SK-N-SH treated with all-trans-retinoic acid at 6 μM for 48 hours (cell line): ENCODE measurements around the gene FZD4.

Experiments used
- ARNTL ChIP-seq: fragments of 450-650 bp; formaldehyde crosslinking; IDR thresholded peaks from 2 replicates; pipeline ENCODE4 v1.5.0; 2020; ENCODE audit warnings: low read depth, mild to moderate bottlenecking, moderate library complexity, borderline replicate concordance
- ESRRG ChIP-seq: fragments of 250-450 bp; sonication (Bioruptor Pico); IDR thresholded peaks from 2 replicates; pipeline ENCODE4 v1.6.1; 2021; ENCODE audit warnings: mild to moderate bottlenecking
- OSR1 ChIP-seq: fragments of 250-450 bp; sonication (Bioruptor Pico); IDR thresholded peaks from 2 replicates; pipeline ENCODE4 v1.8.0; 2022; ENCODE audit warnings: moderate library complexity, mild to moderate bottlenecking, inconsistent platforms
- PPARA ChIP-seq: fragments of 250-450 bp; sonication (Bioruptor Pico); IDR thresholded peaks from 2 replicates; pipeline ENCODE4 v1.5.0; 2020; ENCODE audit warnings: mild to moderate bottlenecking, borderline replicate concordance
- RARB ChIP-seq: fragments of 250-450 bp; sonication (Bioruptor Pico); IDR thresholded peaks from 2 replicates; pipeline ENCODE4 v1.8.0; 2021; ENCODE audit warnings: mild to moderate bottlenecking, moderate library complexity
- ZC3H10 ChIP-seq: fragments of 250-450 bp; sonication (Bioruptor Pico); IDR thresholded peaks from 2 replicates; pipeline ENCODE4 v1.5.1; 2021; ENCODE audit warnings: mild to moderate bottlenecking, moderate library complexity
- ZNF565 ChIP-seq: fragments of 450-650 bp; formaldehyde crosslinking; conservative IDR thresholded peaks from 2 replicates; pipeline ENCODE4 v1.5.0; 2020; ENCODE audit warnings: low read depth, mild to moderate bottlenecking, moderate library complexity
- ZNF70 ChIP-seq: fragments of 450-650 bp; formaldehyde crosslinking; IDR thresholded peaks from 2 replicates; pipeline ENCODE4 v1.5.0; 2020; ENCODE audit warnings: mild to moderate bottlenecking, moderate library complexity
- TF ChIP-seq, protein P1 (sequence below): fragments of 250-450 bp; sonication (Bioruptor Pico); IDR thresholded peaks from 2 replicates; pipeline ENCODE4 v1.8.0; 2020; ENCODE audit warnings: mild to moderate bottlenecking, moderate library complexity, borderline replicate concordance
- TF ChIP-seq, protein P2 (sequence below): fragments of 250-450 bp; sonication (Bioruptor Pico); IDR thresholded peaks from 2 replicates; pipeline ENCODE4 v1.5.0; 2020; ENCODE audit warnings: mild to moderate bottlenecking, moderate library complexity

DNA sequence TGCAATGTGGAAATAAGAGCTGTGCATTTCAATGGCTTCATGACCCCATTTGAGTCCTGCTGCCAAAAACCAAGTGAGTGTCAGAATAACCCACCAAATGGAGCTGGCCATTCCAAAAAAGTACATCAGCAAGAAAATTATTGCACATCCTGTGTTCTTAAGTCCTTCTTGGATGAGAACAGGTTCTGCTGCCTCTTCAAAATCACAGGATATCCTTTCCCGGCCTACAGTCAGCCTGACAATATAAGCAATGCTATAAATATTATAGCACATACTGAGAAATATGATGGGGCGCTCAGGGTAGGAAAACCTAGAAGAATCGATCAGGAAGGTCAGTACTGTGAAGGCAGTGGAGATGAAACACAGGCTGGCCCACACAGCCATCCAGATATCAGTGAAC, 3.5 kb downstream of the FZD4 start:
- TF ChIP-seq, protein P1, sequence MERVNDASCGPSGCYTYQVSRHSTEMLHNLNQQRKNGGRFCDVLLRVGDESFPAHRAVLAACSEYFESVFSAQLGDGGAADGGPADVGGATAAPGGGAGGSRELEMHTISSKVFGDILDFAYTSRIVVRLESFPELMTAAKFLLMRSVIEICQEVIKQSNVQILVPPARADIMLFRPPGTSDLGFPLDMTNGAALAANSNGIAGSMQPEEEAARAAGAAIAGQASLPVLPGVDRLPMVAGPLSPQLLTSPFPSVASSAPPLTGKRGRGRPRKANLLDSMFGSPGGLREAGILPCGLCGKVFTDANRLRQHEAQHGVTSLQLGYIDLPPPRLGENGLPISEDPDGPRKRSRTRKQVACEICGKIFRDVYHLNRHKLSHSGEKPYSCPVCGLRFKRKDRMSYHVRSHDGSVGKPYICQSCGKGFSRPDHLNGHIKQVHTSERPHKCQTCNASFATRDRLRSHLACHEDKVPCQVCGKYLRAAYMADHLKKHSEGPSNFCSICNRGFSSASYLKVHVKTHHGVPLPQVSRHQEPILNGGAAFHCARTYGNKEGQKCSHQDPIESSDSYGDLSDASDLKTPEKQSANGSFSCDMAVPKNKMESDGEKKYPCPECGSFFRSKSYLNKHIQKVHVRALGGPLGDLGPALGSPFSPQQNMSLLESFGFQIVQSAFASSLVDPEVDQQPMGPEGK (CRISPR knock-in tag) = no peak
- TF ChIP-seq PPARA (CRISPR knock-in tag) (no peak), ZNF70 (CRISPR knock-in tag) (no peak), ZC3H10 (CRISPR knock-in tag) (no peak), RARB (no peak), ARNTL (CRISPR knock-in tag) (no peak), ESRRG (no peak), OSR1 (CRISPR knock-in tag) (no peak), ZNF565 (CRISPR knock-in tag) (no peak)
- TF ChIP-seq, protein P2, sequence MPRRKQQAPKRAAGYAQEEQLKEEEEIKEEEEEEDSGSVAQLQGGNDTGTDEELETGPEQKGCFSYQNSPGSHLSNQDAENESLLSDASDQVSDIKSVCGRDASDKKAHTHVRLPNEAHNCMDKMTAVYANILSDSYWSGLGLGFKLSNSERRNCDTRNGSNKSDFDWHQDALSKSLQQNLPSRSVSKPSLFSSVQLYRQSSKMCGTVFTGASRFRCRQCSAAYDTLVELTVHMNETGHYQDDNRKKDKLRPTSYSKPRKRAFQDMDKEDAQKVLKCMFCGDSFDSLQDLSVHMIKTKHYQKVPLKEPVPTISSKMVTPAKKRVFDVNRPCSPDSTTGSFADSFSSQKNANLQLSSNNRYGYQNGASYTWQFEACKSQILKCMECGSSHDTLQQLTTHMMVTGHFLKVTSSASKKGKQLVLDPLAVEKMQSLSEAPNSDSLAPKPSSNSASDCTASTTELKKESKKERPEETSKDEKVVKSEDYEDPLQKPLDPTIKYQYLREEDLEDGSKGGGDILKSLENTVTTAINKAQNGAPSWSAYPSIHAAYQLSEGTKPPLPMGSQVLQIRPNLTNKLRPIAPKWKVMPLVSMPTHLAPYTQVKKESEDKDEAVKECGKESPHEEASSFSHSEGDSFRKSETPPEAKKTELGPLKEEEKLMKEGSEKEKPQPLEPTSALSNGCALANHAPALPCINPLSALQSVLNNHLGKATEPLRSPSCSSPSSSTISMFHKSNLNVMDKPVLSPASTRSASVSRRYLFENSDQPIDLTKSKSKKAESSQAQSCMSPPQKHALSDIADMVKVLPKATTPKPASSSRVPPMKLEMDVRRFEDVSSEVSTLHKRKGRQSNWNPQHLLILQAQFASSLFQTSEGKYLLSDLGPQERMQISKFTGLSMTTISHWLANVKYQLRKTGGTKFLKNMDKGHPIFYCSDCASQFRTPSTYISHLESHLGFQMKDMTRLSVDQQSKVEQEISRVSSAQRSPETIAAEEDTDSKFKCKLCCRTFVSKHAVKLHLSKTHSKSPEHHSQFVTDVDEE (CRISPR knock-in tag) = no peak
